GM03348 (cell line): ENCODE data around the gene TNKS1BP1.
"Not testable (repeated sequence)": the region's sequence is repeated elsewhere in the genome, so short reads cannot be mapped to it uniquely, and the experiment has no call there.

Experiments used
- DNase-seq: peaks from one replicate; pipeline ENCODE4 v3.0.0; 2012; ENCODE audit warnings: low spot score

Gene TNKS1BP1

GRCh38 chr11:57353446-57353845 lies 28.7 kb upstream of the TNKS1BP1 start:
- DNase-seq: no peak

DNA sequence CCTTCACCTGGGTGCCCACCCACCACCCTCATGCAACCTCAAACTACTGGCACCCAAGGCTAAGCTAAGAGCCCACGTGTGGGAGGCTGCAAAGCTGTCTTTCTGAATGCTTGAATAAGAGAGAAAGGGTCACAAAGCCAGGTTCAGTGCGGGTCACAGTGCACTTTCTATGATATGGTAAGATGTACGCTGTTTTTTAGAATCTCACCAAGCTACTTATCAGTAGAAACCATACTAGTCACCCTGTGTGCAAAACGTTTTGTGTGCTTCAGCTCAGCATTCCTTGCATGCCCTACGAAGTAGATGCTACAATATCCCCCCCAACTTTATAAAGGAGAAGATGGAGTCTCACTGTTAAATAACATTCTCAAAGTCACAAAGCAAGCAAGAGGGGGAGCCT lies 28.3 kb upstream of the TNKS1BP1 start:
- no peak for DNase-seq

- DNase-seq: peak; percentile 73
These were observed 24.9 kb upstream of the TNKS1BP1 start for GRCh38 chr11:57349491-57350274.

GRCh38 chr11:57348636-57349313 lies 24.0 kb upstream of the TNKS1BP1 start:
- no peak for DNase-seq

DNA sequence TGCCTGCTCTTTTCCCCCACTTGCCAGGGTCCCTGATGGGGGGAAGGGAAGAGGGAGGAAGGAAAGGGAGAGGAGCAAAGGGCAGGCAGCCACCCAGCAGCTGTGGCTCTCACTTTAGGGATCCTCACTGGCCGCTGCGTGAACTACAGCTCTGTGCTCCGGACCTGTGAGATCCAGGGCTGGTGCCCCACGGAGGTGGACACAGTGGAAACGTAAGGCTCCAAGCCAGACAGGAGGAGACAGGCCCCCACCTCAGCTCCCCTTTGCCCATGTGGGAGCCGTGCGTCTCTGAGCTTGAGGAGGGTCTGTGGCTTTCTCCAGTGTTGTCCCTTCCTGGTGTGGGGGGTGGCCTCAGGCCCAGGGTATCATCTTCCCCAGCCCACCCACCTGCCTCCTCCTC lies 23.3 kb upstream of the TNKS1BP1 start:
- no peak for DNase-seq

DNA sequence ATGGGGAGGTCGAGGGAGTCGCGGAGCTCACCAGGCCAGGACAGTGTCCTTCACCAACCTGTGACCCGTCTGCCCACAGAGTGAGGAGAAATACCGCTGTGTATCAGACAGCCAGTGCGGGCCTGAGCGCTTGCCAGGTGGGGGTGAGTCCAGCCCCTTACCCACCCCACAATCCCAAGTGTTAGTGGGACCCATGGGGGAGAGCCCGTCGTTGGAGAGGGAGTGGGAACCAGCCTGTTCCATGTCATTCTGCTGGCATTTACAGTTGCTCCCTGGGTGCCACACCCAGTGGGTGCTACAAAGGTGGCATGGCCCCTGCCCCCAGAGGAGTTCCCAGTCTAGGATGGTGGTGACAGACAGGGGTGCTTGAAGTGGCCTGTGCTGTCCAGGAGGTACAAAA lies 22.6 kb upstream of the TNKS1BP1 start:
- no peak for DNase-seq

DNA sequence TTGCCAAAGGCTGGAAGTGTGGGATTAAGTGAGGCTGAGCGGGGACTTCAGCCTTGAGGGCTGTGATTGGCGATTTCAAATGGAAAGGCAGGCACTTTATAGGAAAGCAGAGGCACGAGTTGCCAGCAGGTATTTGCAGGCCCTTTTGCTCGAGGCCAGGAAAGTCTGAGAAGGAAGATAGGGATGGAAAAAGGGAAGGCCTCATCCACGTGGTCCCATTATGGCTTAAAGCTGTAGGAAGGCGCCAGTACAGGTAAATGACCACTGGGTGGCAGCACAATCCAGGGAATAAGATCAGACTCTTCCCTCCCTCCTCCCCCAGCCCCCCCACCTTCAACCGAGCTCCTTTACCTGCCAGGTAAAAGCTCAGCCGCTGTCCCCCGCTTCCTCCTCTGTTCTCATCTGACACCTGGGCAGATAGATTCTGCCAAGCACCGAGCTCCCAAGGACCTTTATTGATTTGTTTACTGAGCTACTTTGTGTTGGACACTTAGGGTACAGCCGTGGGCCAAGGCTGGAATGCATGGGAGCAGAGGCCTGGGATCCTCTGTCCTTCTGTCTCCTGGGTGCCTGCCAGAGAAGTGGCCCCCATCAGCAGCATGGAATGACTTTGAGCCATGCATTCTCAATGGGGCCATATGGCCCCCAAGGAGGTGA lies 20.9 kb upstream of the TNKS1BP1 start:
- peak; percentile 89 for DNase-seq

GRCh38 chr11:57344826-57345225 lies 20.1 kb upstream of the TNKS1BP1 start:
- DNase-seq: no peak

DNA sequence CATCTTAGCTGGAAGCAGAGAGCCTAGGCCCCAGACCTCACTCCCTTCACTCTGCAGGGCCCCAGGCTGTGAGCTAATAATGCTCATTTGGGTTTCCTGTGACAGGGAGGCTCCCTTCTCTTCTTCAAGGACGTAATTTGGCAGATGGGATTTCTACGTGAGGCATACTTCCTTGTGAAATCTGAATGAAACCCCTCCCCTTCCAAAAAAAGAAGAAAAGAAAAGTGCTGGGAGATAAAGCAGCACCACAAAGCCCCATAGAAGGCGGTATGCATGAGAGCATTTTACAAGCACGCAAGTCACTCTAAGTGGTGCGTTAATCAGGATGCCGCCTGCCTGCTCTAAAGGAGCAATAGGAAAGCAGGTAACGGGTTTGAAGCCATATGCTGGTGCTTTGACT lies 19.1 kb upstream of the TNKS1BP1 start:
- no peak for DNase-seq

GRCh38 chr11:57342702-57343101 lies 17.9 kb upstream of the TNKS1BP1 start:
- no peak for DNase-seq

DNA sequence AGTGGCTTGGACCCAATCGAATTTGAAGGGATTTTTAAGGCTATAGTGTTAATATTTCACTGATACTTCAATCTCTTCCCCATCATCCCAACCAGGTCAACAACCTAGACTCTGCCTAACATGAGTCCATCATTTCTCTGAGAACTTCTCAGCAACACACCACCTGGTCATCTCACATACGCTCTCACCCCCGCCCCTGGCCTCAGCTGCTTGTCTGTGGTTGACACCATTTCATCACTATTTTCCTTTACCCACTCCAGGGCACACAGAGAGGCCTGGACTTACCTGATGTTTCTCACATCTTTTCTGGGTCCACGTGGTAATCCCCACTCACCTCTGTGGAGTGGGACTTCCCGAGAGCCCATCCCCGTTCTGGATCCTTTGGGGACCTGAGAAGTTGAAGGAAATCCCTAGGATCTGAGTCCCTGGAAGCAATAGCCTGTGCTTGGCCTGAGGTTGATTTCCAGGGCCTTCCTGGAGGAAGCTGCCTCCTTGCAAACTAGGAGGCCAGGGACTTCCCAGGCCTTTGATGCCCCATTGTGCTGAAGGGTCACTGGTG lies 16.6 kb upstream of the TNKS1BP1 start:
- DNase-seq: no peak

GRCh38 chr11:57340039-57340615 lies 15.4 kb upstream of the TNKS1BP1 start:
- DNase-seq: peak; percentile 33

- no peak for DNase-seq
These were observed 14.6 kb upstream of the TNKS1BP1 start for GRCh38 chr11:57339328-57339727.

GRCh38 chr11:57338142-57338541 lies 13.4 kb upstream of the TNKS1BP1 start, which contains the start of gene P2RX3:
Gene P2RX3, plus strand, starts transcription at chr11:57338352. Its CDS starts 199 bp downstream, at chr11:57338551.
- no peak for DNase-seq

DNA sequence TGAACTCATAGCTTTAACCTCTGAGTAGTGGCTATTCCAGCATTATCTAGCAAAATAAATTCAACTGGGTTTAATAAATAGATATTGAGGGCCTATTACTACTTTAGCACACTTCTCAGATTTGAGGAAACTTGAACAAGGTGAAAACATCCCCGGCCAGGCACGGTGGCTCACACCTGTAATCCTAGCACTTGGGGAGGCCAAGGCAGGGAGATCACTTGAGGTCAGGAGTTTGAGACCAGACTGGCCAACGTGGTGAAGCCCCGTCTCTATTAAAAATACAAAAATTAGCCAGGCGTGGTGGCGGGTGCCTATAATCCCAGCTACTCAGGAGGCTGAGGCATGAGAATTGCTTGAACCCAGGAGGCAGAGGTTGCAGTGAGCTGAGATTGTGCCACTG lies 12.1 kb upstream of the TNKS1BP1 start:
- DNase-seq: not testable (repeated sequence)

DNA sequence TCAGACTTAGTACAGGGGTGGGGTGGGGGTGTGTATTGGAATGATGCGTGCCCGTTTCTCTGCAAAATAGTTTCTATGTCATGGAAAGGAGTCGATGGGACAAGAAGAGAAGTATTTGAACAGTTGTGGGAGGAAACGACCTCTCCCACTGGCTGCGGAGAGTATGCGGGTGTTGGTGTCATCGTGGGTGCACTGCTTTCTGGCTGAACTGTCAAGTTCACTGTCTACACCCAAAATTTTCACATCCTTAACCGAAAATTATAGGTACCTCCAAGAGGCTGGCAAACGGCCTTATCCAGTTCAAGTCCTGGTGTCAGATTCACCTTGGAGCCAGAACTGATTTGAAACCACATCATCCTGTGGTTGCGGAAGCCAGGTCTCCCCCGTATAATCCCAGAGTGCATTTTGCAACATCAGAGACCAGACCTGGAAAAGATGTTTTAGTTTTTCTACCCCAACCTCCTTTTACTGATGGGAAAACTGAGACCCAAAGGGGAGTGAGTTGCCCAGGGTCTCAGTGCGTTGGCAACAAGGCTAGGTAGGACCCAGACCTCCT lies 11.4 kb upstream of the TNKS1BP1 start:
- DNase-seq: peak; percentile 34

GRCh38 chr11:57335343-57336110 lies 10.8 kb upstream of the TNKS1BP1 start, which contains the start of gene SSRP1:
Gene SSRP1, minus strand, starts transcription at chr11:57335892. Its CDS starts 771 bp downstream, at chr11:57335121.
- peak; percentile 94 for DNase-seq

DNA sequence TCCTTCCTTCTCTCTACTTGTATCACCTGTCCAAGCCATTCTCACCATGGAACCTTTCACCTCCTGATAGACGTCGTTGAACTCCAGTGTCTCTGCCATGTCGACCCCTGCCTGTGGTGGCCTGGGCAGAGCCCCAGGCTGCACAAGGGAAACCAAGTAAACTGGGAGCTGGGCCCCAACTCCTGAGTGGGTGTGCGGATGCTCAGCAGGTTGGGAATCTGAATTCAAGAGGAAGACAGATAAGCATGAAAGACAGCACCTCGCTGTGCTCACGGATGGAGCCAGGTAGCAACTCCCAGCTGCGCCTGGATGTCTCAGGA lies 10.2 kb upstream of the TNKS1BP1 start:
- no peak for DNase-seq

DNA sequence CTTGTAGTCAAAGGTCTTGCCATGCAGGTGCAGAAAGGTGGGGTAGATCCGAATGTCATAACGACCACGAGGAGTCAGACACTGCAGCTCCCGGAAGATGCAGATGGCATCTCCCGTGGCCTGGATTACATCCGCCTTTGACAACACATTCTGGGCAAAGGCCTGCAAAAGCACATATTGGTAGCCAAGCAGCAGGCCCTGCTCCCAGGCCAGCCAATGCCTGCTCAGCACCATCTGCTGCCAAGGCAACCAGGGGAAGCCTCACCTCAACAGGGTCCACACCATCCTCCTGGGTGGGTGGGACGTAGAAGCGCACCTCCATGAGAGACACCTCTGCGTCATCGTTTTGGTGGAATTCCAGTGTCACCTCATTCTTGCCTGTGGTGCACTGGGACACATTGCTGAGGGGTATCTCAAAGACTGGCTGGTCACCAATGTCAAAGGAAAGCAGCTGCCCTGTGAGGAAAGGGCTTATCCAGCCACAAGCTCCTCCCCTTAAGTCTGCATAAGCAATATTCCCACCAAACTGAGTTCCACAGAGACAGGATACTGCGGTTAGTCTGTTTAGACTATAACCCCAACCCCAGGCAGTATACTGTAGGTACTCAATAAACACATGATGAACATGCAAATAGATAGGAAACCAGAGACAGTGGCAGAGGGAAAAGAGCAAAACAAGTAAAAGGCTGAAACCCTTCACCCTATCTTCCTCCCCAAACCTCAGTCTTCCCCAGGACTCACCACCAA lies 8.1 kb upstream of the TNKS1BP1 start:
- no peak for DNase-seq

DNA sequence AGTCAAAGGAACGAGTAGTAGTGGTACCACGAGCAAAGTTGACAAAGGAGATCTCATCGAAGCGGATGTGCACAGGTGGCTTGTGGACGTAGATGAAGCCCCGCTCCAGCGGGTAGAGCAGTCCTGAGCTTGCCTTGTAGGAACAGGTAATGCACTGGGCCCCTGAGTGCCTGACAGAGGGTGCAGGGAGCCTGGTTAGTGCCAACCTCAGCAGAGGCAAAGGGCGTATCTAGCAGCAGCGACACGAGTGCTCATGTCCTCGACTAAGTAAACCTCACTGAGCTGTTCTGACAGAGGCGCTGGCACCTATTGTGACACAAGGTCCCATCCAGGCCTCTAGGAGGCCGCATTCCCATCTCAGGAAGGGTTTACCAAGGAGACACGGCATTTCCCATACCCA lies 7.0 kb upstream of the TNKS1BP1 start:
- DNase-seq: no peak

DNA sequence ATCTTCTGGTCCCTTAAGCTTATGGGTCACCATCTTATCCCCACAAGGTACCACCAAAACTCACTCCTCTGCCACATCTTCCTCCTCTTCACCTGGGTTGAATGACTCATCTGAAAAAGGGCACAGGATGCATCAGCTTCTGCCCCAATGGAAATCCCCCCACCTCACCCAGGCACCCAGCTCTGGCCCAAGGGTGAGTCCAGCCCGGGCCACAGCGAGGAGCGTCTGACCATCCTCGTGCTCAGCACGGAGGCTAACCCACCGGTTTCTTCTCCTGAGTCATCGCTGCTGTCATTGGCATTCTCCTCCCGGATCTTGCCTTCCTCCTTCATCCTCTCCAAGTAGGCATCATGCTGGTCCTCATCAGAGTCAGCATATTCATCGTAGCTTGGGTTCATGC lies 5.3 kb upstream of the TNKS1BP1 start:
- DNase-seq: no peak
